KG1 (cell line): Measurements from ENCODE around the gene KLF11.

Source experiments
- DNase-seq: peaks from one replicate; lab custom pipeline; 2025; lab: John Stamatoyannopoulos, UW

Gene KLF11

DNA sequence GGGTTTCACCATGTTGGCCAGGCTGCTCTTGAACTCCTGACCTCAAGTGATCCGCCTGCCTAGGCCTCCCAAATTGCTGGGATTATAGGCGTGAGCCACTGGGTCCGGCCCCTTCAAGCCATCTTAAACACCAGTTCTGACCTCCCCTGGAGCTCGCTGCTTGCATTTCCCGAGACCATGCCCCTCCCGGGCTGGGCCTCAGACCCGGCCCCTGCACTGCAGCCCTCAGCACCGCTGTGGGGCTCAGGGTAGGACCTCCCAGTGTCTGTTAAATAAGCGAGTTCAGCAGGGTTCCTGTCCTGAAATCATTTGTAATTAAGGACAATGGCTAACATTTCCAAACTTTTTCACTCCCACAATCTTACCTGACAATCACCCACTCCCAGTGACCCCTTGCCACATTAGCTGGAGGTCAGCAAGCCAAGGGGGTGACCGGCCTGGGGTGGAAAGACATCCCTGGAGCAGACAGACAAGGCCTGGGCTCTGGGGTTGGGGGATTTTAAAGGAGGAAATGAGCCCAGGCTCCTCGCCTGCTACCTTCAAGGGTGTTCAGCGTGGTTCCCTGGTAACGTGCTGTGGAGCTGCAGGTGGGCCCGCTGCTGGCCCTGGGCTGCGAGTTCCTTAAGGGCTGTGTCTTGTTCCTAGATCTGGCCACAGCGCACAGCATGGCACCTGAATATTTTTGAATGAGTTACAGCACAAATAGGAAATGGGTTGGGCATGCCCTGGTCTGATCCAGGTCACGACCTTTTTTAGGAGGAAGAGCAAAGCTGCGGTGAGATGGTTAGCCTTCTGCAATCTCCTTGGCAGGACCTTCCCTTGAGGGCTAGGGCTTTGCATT, 21.8 kb downstream of the KLF11 start:
- DNase-seq: no peak

DNA sequence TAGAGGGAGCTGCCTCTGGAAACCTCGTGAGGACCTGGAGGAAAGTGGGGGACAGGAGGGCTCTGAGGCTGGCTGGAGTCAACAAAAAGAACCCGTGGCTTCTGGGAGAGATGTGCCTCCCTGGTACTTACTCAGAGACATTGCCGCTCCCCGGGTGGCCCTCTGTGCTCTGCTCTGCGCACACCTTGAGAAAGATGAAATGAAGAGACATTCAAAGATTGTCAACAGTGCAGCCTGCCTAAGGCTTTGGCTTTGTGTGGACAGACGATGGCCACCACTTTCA, 22.4 kb downstream of the KLF11 start:
- DNase-seq: no peak

DNA sequence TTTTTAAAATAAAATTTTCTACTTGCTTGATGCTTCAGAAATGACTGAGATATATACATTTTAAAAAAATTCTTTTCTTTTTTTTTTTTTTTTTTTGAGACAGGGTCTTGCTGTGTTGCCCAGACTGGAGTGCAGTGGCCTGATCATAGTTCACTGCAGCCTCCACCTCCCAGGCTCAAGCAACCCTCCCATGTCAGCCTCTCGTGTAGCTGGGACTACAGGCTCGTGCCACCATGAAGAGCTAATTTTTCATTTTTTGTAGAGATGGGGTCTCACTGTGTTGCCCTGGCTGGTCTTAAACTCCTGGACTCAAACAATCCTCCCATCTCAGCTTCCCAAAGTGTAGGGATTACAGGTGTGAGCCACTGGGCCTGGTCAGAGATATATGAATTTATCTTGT, 24.0 kb downstream of the KLF11 start:
- DNase-seq: no peak

DNA sequence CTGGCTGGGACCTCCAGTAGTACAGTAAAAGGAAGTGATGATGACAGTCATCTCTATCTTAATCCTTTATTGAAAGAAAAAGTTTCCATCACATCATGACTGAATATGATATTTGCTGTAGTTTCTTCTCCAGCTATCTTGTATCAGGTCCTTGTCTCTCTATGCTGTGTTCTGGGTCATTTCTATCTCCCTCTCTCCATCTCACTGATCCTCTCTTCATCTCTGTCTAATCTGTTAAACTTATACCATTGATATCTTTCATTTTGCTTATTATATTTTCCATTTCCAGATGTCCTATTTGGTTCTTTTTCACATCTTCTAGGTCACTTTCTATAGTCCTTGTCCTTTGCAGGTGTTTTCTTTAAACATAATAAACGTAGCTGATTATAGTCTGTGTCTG, 24.5 kb downstream of the KLF11 start:
- no peak for DNase-seq

DNA sequence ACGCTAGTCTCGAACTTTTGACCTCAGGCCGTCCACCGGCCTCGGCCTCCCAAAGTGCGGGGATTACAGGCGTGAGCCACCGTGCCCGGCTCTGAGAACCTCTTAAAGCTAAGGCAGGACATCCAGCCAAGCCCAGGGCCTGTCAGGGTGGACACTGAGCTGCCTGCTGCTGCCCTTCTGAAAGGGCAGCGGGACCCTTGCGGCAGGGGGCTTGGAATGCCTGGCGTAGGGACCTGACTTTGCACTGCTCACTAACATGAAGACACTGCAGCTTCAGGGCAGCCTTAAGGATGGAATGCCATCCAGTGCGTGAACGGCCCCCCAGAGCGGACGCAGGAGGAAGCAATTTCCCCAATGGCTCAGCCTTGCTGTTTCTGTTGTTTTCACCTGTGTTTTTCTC, 27.8 kb downstream of the KLF11 start:
- no peak for DNase-seq

DNA sequence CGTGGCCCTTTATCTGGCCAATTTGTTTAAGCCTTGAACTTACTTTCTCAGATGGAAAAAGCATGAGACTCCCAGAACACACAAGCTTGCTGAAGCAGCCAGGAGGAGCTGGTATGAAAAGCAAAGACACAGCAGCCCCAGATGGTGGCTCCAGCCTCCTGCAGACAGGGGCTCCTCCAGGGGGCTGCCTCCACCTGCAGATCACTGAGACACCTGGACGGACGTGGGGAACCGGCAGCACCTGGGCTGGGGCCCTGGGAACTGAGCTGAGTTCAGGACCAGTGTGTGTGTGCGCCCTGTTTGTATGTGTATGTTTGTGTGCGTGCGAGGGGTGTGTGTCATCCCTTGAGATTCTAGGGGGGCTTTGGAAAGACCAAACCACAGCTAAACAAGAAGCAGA, 28.2 kb downstream of the KLF11 start:
- no peak for DNase-seq

DNA sequence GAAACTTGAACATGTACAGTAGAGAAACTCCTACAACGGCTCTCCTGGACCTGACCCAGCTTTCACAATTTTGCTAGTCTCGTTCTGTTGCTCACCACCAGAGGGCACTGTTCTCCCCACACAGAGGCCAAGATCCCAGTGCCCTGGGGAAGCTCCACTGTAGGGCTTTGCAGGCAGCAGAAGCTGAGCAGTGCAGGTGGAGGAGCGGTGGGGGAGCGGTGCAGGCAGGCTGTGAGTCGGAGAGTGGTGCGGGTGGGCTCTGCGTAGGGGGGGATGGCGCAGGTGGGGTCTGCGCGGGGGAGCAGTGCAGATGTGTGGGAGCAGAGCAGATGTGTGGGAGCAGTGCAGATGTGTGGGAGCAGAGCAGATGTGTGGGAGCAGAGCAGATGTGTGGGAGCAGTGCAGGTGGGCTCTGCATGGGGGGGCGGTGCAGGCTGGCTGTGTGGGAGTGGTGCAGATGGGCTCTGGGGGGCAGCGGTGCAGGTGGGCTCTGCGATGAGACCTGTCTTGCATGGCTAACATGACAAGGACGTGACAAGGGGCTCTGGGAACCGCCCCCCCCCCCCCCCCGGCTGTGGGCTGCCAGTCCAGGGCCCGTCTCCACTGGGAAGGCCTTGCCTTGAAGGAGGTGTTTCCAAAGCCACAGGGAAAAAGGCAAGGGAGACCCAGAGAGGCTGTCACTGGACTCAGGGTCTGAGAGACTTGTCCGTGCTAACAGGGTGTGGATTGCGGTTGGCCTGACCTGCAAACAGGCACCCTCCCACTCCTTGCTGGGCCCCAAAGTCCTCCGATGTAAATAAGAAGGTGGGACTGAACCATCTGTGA, 29.5 kb downstream of the KLF11 start:
- DNase-seq: peak; percentile 67

DNA sequence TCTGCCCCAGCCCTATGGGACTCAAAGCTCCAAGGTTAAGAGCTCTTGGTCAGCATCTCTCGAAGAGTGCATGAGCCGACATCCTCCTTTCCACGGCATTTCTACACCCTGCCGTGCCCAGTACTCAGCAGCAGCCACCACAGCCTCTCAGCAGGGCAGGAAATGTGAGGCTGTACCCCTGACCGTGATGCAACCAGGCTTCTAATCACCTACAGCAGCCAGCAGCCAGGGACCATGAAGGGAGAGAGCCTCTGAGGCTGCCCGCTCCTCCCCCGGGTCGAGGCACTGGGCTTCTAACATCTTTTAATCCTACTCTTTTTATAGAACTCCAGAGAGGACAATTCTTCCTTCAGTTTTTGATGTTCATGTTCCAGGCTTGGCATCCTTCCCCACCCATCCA, 30.4 kb downstream of the KLF11 start:
- DNase-seq: no peak

DNA sequence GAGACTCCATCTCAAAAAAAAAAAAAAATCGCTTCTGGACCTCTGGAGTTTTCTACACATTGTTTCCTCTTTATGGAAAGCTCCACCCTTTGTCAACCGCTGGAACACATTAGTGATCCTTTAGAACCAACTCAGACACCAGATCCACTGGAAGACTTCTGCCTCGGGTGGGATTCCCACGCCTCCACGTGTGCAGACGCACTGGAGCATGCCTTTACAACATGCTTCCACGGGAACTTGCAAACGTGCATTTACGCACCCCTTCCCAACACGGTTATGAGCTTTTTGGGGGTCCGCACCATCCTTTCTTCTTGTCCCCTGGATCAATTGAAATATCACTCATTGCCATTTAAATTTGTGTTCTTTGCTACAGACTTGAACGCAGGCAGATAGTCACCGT, 31.8 kb downstream of the KLF11 start:
- no peak for DNase-seq

DNA sequence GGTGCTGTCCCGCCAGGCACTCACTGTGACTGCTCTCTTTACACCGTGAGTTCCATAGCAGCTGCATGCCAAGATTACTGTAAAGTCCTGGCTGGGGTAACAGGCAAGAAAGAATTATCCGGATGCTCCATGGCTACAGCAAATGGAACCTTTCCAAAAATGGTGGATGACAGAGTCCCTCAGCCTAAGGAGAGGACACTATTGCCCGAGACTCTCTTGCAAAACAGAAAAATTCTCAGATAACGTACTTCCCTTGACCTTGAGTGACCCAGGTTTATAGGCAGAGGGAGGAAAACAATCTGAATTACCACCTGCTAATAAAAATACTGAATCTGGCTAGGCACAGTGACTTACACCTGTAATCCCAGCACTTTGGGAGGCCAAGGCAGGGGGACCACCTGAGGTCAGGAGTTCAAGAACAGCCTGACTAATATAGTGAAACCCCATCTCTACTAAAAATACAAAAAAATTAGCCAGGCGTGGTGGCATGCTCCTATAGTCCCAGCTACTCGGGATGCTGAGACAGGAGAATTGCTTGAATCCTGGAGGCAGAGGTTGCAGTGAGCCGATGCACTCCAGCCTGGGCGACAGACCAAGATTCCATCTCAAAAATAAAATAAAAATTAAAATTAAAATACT, 32.3 kb downstream of the KLF11 start:
- DNase-seq: no peak

DNA sequence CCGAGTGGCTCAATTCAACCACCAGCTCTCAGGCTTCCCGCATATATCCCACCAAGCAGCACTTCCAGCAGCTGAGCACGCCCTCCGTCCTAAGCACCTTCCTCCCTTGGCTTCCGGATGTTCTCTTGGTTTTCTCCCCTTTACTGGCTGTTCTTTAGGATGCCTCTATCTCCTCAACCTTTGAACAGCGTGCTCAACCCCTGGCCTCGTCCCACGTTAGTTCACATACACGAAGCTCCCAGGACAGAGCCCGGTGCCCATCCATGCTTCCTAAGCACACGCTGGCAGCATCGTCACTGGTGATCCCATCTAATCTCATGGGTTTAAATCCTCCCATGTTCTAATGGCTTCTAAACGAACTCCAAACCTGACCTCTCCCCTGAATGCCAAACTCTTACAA, 33.2 kb downstream of the KLF11 start:
- DNase-seq: no peak

DNA sequence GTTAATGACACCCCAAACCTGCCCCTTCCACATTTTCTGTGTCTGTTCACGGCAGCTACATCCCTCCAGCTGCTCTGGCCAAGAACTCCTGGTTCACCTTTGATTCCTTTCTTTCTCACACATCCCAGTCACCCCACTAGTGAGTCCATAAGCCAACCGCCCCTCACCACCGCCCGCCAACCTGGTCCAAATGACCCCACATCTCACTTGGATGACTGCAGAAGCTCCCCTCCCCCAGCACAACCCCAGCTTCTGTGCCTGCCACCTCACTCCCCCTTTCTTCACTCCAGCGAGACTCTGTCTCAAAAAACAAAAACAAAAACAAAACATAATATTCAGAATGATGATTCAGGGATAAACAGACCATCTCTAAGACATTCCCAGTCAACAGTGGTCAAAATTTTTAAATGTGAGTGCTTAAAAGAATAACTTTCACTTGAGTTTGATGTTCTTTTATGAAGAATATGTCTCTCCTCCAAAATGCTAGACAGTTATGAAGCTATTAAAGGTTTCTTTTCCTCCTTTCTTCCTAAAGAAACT, 33.7 kb downstream of the KLF11 start:
- DNase-seq: no peak

DNA sequence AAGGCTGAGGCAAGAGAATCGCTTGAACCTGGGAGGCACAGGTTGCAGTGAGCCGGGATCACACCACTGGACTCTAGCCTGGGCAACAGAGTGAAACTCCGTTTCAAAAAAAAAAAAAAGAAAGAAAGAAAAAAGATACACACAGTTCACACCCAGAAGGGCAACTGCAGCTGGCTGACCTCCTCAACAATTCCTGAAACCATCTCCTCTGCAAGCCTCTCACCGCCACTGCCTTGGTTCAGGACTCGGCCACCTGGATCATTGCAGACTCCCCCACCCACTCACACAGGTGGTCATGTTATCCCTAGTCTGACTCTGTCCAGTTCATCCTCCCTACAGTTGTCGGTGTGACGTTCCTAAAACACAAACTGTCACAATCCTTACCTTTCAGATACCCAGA, 34.7 kb downstream of the KLF11 start:
- DNase-seq: no peak

DNA sequence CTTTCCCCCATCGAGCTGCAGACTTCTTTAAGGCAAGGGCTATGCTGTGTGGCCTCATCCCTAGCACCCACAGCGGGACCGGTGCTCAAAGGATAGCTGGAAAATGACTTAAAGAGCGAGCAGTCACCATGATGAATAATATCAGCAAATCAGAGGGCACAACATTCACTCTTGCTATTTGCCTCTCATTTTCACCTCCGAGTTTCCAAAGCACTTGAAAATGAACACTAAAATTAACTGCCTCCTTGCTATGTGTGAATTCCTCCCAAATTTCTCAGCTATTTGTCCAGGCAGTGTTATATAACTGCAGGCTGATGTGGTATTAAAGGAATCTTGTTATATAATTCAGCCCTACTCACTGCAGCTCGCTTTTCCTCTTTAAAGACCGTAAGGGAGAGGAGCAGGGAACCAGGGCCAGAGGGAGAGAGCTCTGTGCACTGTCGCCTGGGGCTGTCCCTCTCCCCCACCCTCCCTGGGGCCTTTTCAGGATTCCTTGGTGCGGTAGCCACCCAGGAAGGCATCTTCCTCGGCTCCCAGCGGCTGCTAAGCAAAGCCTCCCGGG, 35.4 kb downstream of the KLF11 start:
- DNase-seq: no peak

DNA sequence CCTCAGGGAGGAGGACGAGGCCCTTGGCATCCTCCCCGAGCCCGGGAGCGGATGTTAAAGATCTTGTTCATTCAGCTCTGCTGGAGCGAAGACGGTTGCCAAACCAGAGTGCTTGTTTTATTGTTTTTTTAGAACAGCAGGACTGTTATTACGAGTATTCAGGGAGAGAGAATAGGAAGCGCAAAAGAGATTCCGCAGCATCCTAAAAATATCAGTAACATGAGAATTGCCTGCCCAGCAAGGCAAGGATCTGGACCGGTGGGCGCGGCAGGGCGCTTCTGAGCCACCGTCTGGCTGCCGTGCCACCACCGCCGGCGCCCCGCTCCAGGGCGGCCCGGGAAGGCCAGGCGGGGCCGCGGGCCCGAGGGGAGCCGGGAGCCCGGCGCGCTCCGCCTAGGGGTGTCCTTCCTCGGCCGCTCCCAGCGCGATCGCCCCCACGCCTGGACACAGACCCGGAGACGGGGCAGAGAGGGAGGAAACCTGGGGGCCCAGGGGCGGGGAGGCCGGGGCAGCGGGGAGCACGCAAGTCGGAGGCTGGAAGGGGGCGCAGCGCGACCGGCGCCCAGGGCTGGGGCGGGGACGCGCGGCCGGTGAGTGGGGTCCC, 36.0 kb downstream of the KLF11 start:
- no peak for DNase-seq

DNA sequence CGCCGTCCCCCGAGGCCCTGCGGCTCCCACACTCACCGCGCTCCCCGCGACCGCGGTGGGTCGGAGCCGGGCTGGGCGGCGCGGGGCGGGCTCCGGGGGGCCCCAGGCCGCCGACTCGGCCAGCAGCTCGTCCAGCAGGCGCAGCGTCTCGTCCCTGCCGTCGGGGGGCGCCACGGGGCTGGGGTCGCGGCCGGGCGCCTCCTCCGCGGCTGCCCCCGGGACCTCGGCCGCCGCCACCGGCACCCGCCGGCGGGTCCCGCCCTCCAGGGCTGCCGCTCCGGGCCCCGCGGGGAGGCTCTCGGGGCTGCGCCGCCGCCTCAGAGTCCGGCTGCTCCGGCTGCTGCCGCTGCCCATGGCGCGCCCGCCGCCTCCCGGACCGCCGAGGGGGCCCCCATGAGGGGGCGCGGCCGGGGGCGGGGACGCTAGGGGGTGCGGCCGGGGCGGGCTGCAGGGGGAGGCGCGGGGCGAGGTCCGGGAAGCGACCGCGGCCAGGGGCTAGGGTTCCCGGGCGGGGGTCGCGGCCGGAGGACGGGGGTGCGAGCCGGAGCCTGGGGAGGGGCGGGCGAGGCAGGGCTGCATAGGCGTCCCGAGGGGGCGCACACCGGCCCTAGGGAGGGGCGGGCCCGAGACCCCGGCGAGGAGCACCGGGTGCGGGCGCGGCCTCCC, 36.7 kb downstream of the KLF11 start, which contains the start of gene CYS1:
Gene CYS1 (minus strand): TSS at position 542 of the 666 bp plus-strand sequence. CDS start 188 bp downstream, at position 354.
- no peak for DNase-seq

DNA sequence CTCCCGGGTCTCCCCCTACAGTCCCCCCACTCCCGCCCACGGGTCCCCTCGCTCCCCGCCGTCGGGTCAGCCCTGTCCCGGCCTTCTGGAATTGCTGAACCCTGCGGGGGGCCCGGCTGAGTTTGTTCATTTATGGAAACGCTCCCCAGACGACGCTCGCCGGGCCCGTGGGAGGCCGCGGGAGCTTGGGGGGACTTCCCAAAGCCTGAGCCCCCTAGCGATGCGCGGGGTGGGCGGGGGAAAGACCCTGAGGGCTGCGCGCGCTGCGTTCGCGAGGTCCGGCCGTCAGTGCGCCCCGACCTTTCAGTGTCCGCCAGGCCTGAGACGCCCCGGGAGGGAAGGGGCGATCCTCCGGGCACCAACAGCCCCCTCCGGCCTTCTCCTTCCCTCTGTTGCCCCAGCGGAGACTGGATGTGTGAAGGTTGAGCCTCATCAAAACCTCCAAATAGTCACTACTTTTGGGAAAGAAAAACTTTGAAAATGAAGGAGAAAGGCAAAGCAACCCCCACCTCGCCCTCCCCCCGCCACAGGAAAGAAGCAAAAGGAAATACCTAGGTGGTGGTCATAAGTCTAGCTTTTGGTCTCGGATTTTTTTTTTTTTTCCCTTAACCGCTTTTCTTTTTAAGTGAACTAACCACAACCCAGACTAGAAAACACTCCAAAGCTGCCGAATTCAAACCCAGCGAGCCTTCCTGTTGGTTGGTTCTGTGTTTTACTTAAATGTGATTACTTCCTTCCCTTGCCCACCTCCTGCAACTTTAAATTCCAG, 37.4 kb downstream of the KLF11 start:
- DNase-seq: no peak

DNA sequence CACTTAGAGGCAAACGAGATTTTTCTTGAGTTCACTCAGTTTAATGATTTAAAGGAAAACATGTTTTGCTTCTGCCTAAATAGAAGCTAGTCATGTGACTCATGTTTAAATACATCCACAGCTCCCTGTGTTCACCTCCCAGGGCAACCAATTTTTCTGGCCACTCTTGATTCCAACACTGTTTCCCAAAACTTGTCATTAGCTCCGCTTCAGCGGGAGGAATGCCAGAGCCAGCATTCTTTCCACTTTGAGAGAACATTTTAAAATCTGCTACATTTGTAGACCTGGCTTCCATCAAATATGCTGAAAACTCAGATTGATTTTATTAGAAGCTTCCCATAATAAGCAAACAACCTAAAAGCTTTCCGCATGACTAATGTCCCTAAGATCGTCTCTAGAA, 39.7 kb downstream of the KLF11 start:
- no peak for DNase-seq

DNA sequence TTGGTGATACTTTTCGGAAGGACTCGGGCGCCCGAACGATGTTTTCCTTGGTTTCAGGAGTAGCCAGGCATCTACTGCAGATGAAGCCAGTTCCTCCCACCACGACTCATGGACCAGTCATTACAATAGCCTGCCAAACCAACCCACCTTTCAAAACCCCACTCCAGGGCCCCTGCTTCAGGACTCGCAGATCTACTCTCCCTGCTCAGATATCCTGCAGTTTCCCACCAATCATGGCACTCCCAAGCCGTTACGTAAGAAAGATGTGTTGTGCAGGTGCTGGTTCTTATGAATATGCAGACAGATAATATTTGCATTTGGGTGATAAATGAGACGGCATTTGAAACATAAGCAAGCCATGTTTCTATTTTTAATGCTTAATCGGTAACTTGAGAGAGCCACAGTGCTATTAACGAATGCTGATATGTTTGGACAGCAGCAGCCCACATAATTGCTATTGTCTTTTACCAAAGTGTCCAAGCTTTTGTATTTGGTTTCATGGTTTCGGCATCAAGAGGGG, 40.4 kb downstream of the KLF11 start:
- DNase-seq: no peak

DNA sequence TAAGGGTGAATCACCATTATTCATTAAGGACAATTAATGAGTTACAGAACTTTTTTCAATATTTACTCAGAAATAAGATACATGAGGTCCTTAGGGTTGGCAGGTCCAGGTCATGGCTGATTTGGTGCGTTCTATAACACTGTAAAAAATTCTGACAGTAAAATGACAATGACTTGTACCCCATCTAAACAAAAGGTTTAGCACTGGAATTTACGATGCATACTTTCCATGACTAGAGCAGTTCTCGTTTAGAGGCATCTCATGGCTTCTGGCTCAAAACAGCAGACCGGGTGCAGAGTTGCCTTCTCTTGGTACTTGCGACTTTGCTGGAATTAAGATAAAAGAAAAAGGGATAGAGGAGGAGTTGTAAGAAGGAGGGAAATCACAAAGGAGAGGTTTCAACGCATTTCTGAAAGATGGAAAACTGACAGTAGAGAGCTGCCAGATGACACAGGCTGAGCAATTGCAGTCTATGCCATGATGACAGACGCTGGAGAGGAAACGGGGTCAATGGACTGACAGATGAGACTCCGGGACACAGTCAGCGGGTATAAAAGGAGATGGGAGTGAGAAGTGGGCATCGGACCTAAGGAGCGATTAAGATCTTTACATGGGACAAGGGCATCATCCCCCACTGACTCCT, 41.0 kb downstream of the KLF11 start:
- no peak for DNase-seq
